ENCODE data around the gene ARID3A. TPM values are rescaled to one million over a fixed set of nuclear protein-coding genes. Genes with fewer than 3 reads are reported as not detected.

The ARID3A gene
- total and polyA plus RNA-seq, 2 donors (not counting 3 experiments of a cell fraction or from before 2014, with no cell fraction given): 5.4 to 13.2 TPM

- Histone ChIP-seq H3K4me1 (ENCODE audit: control insufficient read depth, extremely low read depth, insufficient read depth, low read length) (no peaks in the 10 kb centered on the region), H3K27me3 (ENCODE audit: control insufficient read depth in 2 of 2, insufficient read depth in 2 of 2, low read length in 2 of 2) (peaks cover 12 to 14% of the 10 kb centered on the region in 2 experiments), H2AFZ (ENCODE audit: low read depth, low read length) (no peak overlapping the region), H3K9ac (replicated peaks; ENCODE audit: extremely low read depth, insufficient read depth, low read length) (no peak overlapping the region), H3K36me3 (ENCODE audit: control insufficient read depth in 2 of 2, extremely low read depth in 1 of 2, insufficient read depth in 2 of 2, low read length in 2 of 2) (no peaks in the 10 kb centered on the region), H3K79me2 (ENCODE audit: control insufficient read depth, insufficient read depth, low read length) (no peaks in the 10 kb centered on the region), H3K4me3 (replicated peaks in 1 of 3; ENCODE audit: insufficient read depth in 1 of 3, low read depth in 1 of 3, low read length in 3 of 3) (no peak overlapping the region), H3K9me3 (replicated peaks; ENCODE audit: control insufficient read depth, insufficient read depth, low read length) (no peaks in the 10 kb centered on the region), H4K20me1 (replicated peaks; ENCODE audit: control insufficient read depth, extremely low read depth, insufficient read depth, low read length) (no peaks in the 10 kb centered on the region), H3K27ac (ENCODE audit: insufficient read depth, low read depth, low read length) (no peak overlapping the region), H3K4me2 (ENCODE audit: insufficient read depth, low read length) (no peak overlapping the region), H3K9me1 (replicated peaks; ENCODE audit: control insufficient read depth, extremely low read depth, insufficient read depth, low read length) (no peaks in the 10 kb centered on the region)
- ChIA-PET POLR2A (no interaction called here), CTCF (no interaction called here)
- intact Hi-C loops (cut with micrococcal nuclease): no loop called here
- DNase-seq (ENCODE audit: low read depth, low spot score): no peak
- no TSS peak for BruUV-seq (replicated peaks)
- dilution Hi-C loops (cut with MboI; ENCODE audit: extremely low pct_ligation_motif_present, low sequenced_read_pairs): no loop called here
- FAIRE-seq: no peak
- no peak for TF ChIP-seq MAX (IDR thresholded peaks at IDR 0.05; ENCODE audit: insufficient read depth, insufficient read length)
- TF ChIP-seq FOS (IDR thresholded peaks at IDR 0.05; ENCODE audit: borderline replicate concordance, insufficient read depth, low read length): no peak
- TF ChIP-seq POLR2AphosphoS5 (IDR thresholded peaks at IDR 0.05; ENCODE audit: insufficient read depth, low read depth, low read length): no peak
- TF ChIP-seq JUN (IDR thresholded peaks at IDR 0.05; ENCODE audit: borderline replicate concordance, insufficient read depth, insufficient read length, low read depth): no peak
- TF ChIP-seq MYC (IDR thresholded peaks at IDR 0.05; ENCODE audit: low read depth, low read length): no peak
- TF ChIP-seq CTCF (IDR thresholded peaks at IDR 0.05; ENCODE audit: extremely low read depth in 1 of 2, insufficient read depth in 1 of 2, low read depth in 1 of 2, low read length in 2 of 2): no peak
Observed at GRCh38 chr19:1002600-1002999, 76.8 kb downstream of the ARID3A start.

- Histone ChIP-seq H3K9me3 (replicated peaks; ENCODE audit: control insufficient read depth, insufficient read depth, low read length) (no peaks in the 10 kb centered on the region), H3K36me3 (ENCODE audit: control insufficient read depth in 2 of 2, extremely low read depth in 1 of 2, insufficient read depth in 2 of 2, low read length in 2 of 2) (no peaks in the 10 kb centered on the region), H3K9ac (replicated peaks; ENCODE audit: extremely low read depth, insufficient read depth, low read length) (no peak overlapping the region), H4K20me1 (replicated peaks; ENCODE audit: control insufficient read depth, extremely low read depth, insufficient read depth, low read length) (no peaks in the 10 kb centered on the region), H3K27ac (ENCODE audit: insufficient read depth, low read depth, low read length) (no peak overlapping the region), H2AFZ (ENCODE audit: low read depth, low read length) (no peak overlapping the region), H3K9me1 (replicated peaks; ENCODE audit: control insufficient read depth, extremely low read depth, insufficient read depth, low read length) (no peaks in the 10 kb centered on the region), H3K79me2 (ENCODE audit: control insufficient read depth, insufficient read depth, low read length) (no peaks in the 10 kb centered on the region), H3K4me2 (ENCODE audit: insufficient read depth, low read length) (no peak overlapping the region), H3K4me3 (replicated peaks in 1 of 3; ENCODE audit: insufficient read depth in 1 of 3, low read depth in 1 of 3, low read length in 3 of 3) (no peak overlapping the region), H3K4me1 (ENCODE audit: control insufficient read depth, extremely low read depth, insufficient read depth, low read length) (no peaks in the 10 kb centered on the region), H3K27me3 (ENCODE audit: control insufficient read depth in 2 of 2, insufficient read depth in 2 of 2, low read length in 2 of 2) (peaks cover 8 to 9% of the 10 kb centered on the region in 2 experiments)
- DNase-seq (ENCODE audit: low read depth, low spot score): no peak
- TF ChIP-seq MAX (IDR thresholded peaks at IDR 0.05; ENCODE audit: insufficient read depth, insufficient read length) (no peak), JUN (IDR thresholded peaks at IDR 0.05; ENCODE audit: borderline replicate concordance, insufficient read depth, insufficient read length, low read depth) (no peak), CTCF (IDR thresholded peaks at IDR 0.05; ENCODE audit: extremely low read depth in 1 of 2, insufficient read depth in 1 of 2, low read depth in 1 of 2, low read length in 2 of 2) (no peak), GATA2 (IDR thresholded peaks at IDR 0.05; ENCODE audit: insufficient read depth, insufficient read length, low read depth, low read length) (no peak), FOS (IDR thresholded peaks at IDR 0.05; ENCODE audit: borderline replicate concordance, insufficient read depth, low read length) (no peak), MYC (IDR thresholded peaks at IDR 0.05; ENCODE audit: low read depth, low read length) (no peak), EZH2 (IDR thresholded peaks at IDR 0.05; ENCODE audit: borderline replicate concordance, low read depth, low read length, severe bottlenecking) (no peak), POLR2AphosphoS5 (IDR thresholded peaks at IDR 0.05; ENCODE audit: insufficient read depth, low read depth, low read length) (no peak), POLR2A (IDR thresholded peaks at IDR 0.05; ENCODE audit: low read depth, low read length) (no peak)
- no TSS peak for BruUV-seq (replicated peaks)
- no peak for FAIRE-seq
- ChIA-PET CTCF (no interaction called here), POLR2A (no interaction called here)
- intact Hi-C loops (cut with micrococcal nuclease): no loop called here
- dilution Hi-C loops (cut with MboI; ENCODE audit: extremely low pct_ligation_motif_present, low sequenced_read_pairs): no loop called here
Observed at GRCh38 chr19:1003283-1003682, 77.4 kb downstream of the ARID3A start.
